GM12878 (cell line): ENCODE results near the gene TXNDC8.

ENCODE experiments used
- EGR1 ChIP-seq, 2 experiments: IDR thresholded peaks; 1 replicate in 1 of 2; 2 replicates in 1 of 2; pipeline ENCODE4 v1.6.1; 2011 to 2012; ENCODE audit warnings: low read depth in 2 of 2, low read length in 2 of 2, borderline replicate concordance in 1 of 2, mild to moderate bottlenecking in 1 of 2, moderate library complexity in 1 of 2
- HDGF ChIP-seq: fragments of 450-650 bp; IDR thresholded peaks from 2 replicates; pipeline ENCODE4 v1.6.1; 2016; ENCODE audit warnings: antibody characterized with exemption
- POLR2A ChIP-seq: IDR thresholded peaks from 2 replicates; pipeline ENCODE4 v1.6.1; 2011; ENCODE audit warnings: low read depth, mild to moderate bottlenecking, low read length
- RAD21 ChIP-seq: IDR thresholded peaks from 2 replicates; pipeline ENCODE4 v1.6.1; 2011; ENCODE audit warnings: mild to moderate bottlenecking, low read depth, low read length, moderate library complexity; ENCODE audit not compliant: insufficient read depth
- RB1 ChIP-seq: fragments of 450-650 bp; formaldehyde crosslinking; IDR thresholded peaks from 2 replicates; pipeline ENCODE4 v1.6.1; 2017; ENCODE audit warnings: mild to moderate bottlenecking, borderline replicate concordance
- ZNF384 ChIP-seq: IDR thresholded peaks from 2 replicates; pipeline ENCODE4 v1.6.1; 2012; ENCODE audit warnings: low read depth, mild to moderate bottlenecking, low read length, improper control_type of control experiment, borderline replicate concordance
- TF ChIP-seq, protein P1 (sequence below), 3 experiments: IDR thresholded peaks in 2 of 3; conservative IDR thresholded peaks in 1 of 3; 2 replicates each; pipeline ENCODE4 v1.5.1; 2011; ENCODE audit warnings: low read depth in 3 of 3, low read length in 3 of 3, mild to moderate bottlenecking in 3 of 3, control low read depth in 2 of 3, moderate library complexity in 2 of 3, inconsistent platforms in 1 of 3, mixed read lengths in 1 of 3; ENCODE audit not compliant: control insufficient read depth in 2 of 3, insufficient read depth in 1 of 3; ENCODE audit errors: extremely low read depth in 1 of 3

GRCh38 chr9:110255463-110256379 lies 81.9 kb downstream of the TXNDC8 start:
- TF ChIP-seq ZNF384 (no peak), POLR2A (0 out of 2 replicates have a peak, but pooled peaks have one; percentile 16), RAD21 (no peak), RB1 (no peak; the same call in 1 of the 2 replicates), EGR1 (IDR thresholded peaks at IDR 0.05; ENCODE audit: borderline replicate concordance in 1 of 2, low read depth in 2 of 2, low read length in 2 of 2) (no peak), HDGF (no peak)
- TF ChIP-seq, protein P1, sequence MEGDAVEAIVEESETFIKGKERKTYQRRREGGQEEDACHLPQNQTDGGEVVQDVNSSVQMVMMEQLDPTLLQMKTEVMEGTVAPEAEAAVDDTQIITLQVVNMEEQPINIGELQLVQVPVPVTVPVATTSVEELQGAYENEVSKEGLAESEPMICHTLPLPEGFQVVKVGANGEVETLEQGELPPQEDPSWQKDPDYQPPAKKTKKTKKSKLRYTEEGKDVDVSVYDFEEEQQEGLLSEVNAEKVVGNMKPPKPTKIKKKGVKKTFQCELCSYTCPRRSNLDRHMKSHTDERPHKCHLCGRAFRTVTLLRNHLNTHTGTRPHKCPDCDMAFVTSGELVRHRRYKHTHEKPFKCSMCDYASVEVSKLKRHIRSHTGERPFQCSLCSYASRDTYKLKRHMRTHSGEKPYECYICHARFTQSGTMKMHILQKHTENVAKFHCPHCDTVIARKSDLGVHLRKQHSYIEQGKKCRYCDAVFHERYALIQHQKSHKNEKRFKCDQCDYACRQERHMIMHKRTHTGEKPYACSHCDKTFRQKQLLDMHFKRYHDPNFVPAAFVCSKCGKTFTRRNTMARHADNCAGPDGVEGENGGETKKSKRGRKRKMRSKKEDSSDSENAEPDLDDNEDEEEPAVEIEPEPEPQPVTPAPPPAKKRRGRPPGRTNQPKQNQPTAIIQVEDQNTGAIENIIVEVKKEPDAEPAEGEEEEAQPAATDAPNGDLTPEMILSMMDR (IDR thresholded peaks at IDR 0.05 in 2 of 3, conservative IDR thresholded peaks at IDR 0.05 in 1 of 3; ENCODE audit: control insufficient read depth in 2 of 3, extremely low read depth in 1 of 3, insufficient read depth in 1 of 3, low read depth in 3 of 3, low read length in 3 of 3) = no peak
